Psoas muscle (tissue), 8 donors: ENCODE measurements around the gene IER5. TPM values are rescaled to one million over a fixed set of nuclear protein-coding genes. Genes with fewer than 3 reads are reported as not detected.

Source experiments
- ATAC-seq, 4 donors: fragments of 200-7000 bp; cut with Tn5 transposase; one replicate each; pipeline ENCODE4 v1.9.1; 2020; ENCODE audit warnings: moderate library complexity in 3 of 4, mild to moderate bottlenecking in 2 of 4
- DNase-seq, 2 donors: peaks; one replicate each; pipeline ENCODE4 v3.0.0-alpha.2; 2020
- H3K27ac ChIP-seq: fragments of 200-600 bp; one replicate; pipeline ENCODE4 v1.8.0; 2022
- H3K27me3 ChIP-seq, 3 donors: fragments of 200-600 bp in 1 of 3; one replicate each; pipeline versions ENCODE4 v1.6.1 to v1.8.0; 2013 to 2022; ENCODE audit warnings: low read length in 2 of 3, mild to moderate bottlenecking in 2 of 3, moderate library complexity in 1 of 3; ENCODE audit not compliant: insufficient read depth in 3 of 3
- H3K36me3 ChIP-seq, 2 donors: fragments of 200-600 bp in 1 of 2; one replicate each; pipeline versions ENCODE4 v1.6.1 to v1.8.0; 2013 to 2022; ENCODE audit warnings: low read depth in 1 of 2, mild to moderate bottlenecking in 1 of 2, moderate library complexity in 1 of 2; ENCODE audit not compliant: insufficient read depth in 1 of 2
- H3K4me1 ChIP-seq: fragments of 200-600 bp; one replicate; pipeline ENCODE4 v1.8.0; 2022
- H3K4me3 ChIP-seq: fragments of 200-600 bp; one replicate; pipeline ENCODE4 v1.8.0; 2022; ENCODE audit warnings: mild to moderate bottlenecking
- H3K9me3 ChIP-seq: fragments of 200-600 bp; one replicate; pipeline ENCODE4 v1.8.0; 2022
- CTCF ChIP-seq: fragments of 200-600 bp; IDR thresholded peaks from one replicate; pipeline ENCODE4 v1.8.0; 2022; ENCODE audit warnings: antibody characterized with exemption
- WGBS, 3 donors: extraction: QIAGEN DNeasy Blood & Tissue Kit; methylation state at CpG; one replicate each; pipeline versions ENCODE4 v1.1.6 to v1.1.7; 2013; 5-methylcytosine and 5-hydroxymethylcytosine counted together
- intact Hi-C, 2 donors: fragments of 100-400 bp; cut with DNase I; formaldehyde crosslinking; loops; one replicate each; pipeline versions ENCODE4 v1.11.0 to v1.14.2; 2022
- polyA plus RNA-seq, 3 donors: library from polyadenylated mRNA; stranded (reverse); fragments of 200-250 nt; gene quantifications; one replicate each; pipeline ENCODE4 v1.2.3, GENCODE V29; 2013
- total RNA-seq, 4 donors: library from RNA; stranded (reverse); fragmentation: NEBNext Ultra II Directional in 2 of 4; extraction: Animal tissue kit (Norgen Biotek cat#: 25700) in 2 of 4; gene quantifications; one replicate each; pipeline versions ENCODE4 v1.2.1 to v1.2.4, GENCODE V29; 2021 to 2023
- donor health status: healthy with polysubstance abuse.
- donor health status: DM: no; HTN: no; CAD: no; lungs with moderate emphysema.
- donor health status: Bipolar disorder and iron deficiency.
- donor health status: healthy.
- donor health status: DM: yes; HTN: yes; CAD: no.
- donor health status: DM: no; HTN: no; CAD: no.
- donor health status: DM: no; HTN: no; CAD: no.
- donor health status: DM: yes; HTN: yes; CAD: no.

IER5 gene
- total and polyA plus RNA-seq, 7 donors, result 19.9 to 110 (median 37.5) TPM

- 23 to 30% (median 24%) methylated on average over 11 of the region's 11 CpGs for WGBS, 3 donors
- ATAC-seq, result peak in 1 of 4 donors; percentile 48
Measured at GRCh38 chr1:181099152-181100014, 10.9 kb downstream of the IER5 start.

GRCh38 chr1:181100015-181100905 lies 11.8 kb downstream of the IER5 start:
- Histone ChIP-seq H3K36me3 (no peaks in the 10 kb centered on the region), H3K9me3 (no peaks in the 10 kb centered on the region), H3K27ac (no peak overlapping the region), H3K27me3 (no peaks in the 10 kb centered on the region), H3K4me1 (peaks cover 49% of the 10 kb centered on the region), H3K4me3 (no peak overlapping the region)
- 72 to 79% (median 76%) methylated on average over 10 of the region's 10 CpGs for WGBS, 3 donors
- intact Hi-C loops, result no loop called here
- TF ChIP-seq CTCF, result no peak
- DNase-seq (no peak), ATAC-seq (no peak)

More at GRCh38 chr1:181099152-181100014, 10.9 kb downstream of the IER5 start:
- intact Hi-C loops, result no loop called here
- Histone ChIP-seq H3K36me3 (no peaks in the 10 kb centered on the region), H3K27ac (no peak overlapping the region), H3K9me3 (no peaks in the 10 kb centered on the region), H3K27me3 (no peaks in the 10 kb centered on the region), H3K4me1 (peaks cover 58% of the 10 kb centered on the region), H3K4me3 (no peak overlapping the region)
- no peak for TF ChIP-seq CTCF
- DNase-seq, result no peak

- Histone ChIP-seq H3K4me1 (peaks cover 48% of the 10 kb centered on the region), H3K4me3 (no peak overlapping the region), H3K36me3 (no peaks in the 10 kb centered on the region), H3K27ac (no peak overlapping the region), H3K27me3 (no peaks in the 10 kb centered on the region), H3K9me3 (no peaks in the 10 kb centered on the region)
- intact Hi-C loops, result no loop called here
- WGBS, 3 donors, result 78 to 85% (median 84%) methylated on average over 4 of the region's 4 CpGs
- TF ChIP-seq CTCF, result no peak
- DNase-seq (no peak), ATAC-seq (no peak)
Measured at GRCh38 chr1:181100934-181101333, 12.4 kb downstream of the IER5 start.

GRCh38 chr1:181101581-181102226 lies 13.2 kb downstream of the IER5 start:
- 55 to 61% (median 59%) methylated on average over 9 of the region's 9 CpGs for WGBS, 3 donors
- no peak overlapping the region for H3K27ac ChIP-seq
- TF ChIP-seq CTCF, result no peak
- no peaks in the 10 kb centered on the region for H3K27me3 ChIP-seq
- ATAC-seq, result no peak
- intact Hi-C loops, result no loop called here
- no peak for DNase-seq
- H3K4me3 ChIP-seq, result no peak overlapping the region
- no peaks in the 10 kb centered on the region for H3K9me3 ChIP-seq
- no peaks in the 10 kb centered on the region for H3K36me3 ChIP-seq
- H3K4me1 ChIP-seq, result peaks cover 46% of the 10 kb centered on the region
